Loucy (cell line): ENCODE measurements around the gene SIRPA.

ENCODE experiments used
- H2AFZ ChIP-seq: fragments of 200-600 bp; sonication (generic); 2 replicates; pipeline ENCODE4 v1.6.0; 2016; ENCODE audit warnings: antibody characterized with exemption, mild to moderate bottlenecking, low read length, moderate library complexity
- H3F3A ChIP-seq: fragments of 200-600 bp; 2 replicates; pipeline ENCODE4 v1.6.0; 2016; ENCODE audit warnings: antibody characterized with exemption, low read depth, mild to moderate bottlenecking
- H3K27me3 ChIP-seq: fragments of 200-600 bp; sonication (generic); 2 replicates; pipeline ENCODE4 v1.6.1; 2014; ENCODE audit warnings: low read length, mild to moderate bottlenecking; ENCODE audit not compliant: insufficient read depth, poor library complexity, severe bottlenecking
- H3K36me3 ChIP-seq: fragments of 200-600 bp; sonication (generic); 2 replicates; pipeline ENCODE4 v1.6.1; 2016; ENCODE audit warnings: low read length; ENCODE audit not compliant: insufficient read depth
- H3K4me1 ChIP-seq: fragments of 200-600 bp; sonication (generic); 2 replicates; pipeline ENCODE4 v1.5.1; 2014; ENCODE audit warnings: low read length, mild to moderate bottlenecking; ENCODE audit not compliant: insufficient read depth, poor library complexity, severe bottlenecking
- H3K4me2 ChIP-seq: fragments of 200-600 bp; sonication (generic); 2 replicates; pipeline ENCODE4 v1.6.0; 2014; ENCODE audit warnings: antibody characterized with exemption, low read length, low read depth, mild to moderate bottlenecking; ENCODE audit not compliant: poor library complexity, severe bottlenecking
- H3K4me3 ChIP-seq: fragments of 200-600 bp; sonication (generic); 2 replicates; pipeline ENCODE4 v1.5.1; 2014; ENCODE audit warnings: low read length, mild to moderate bottlenecking, mixed read lengths; ENCODE audit not compliant: poor library complexity, severe bottlenecking
- H3K79me2 ChIP-seq: fragments of 200-600 bp; sonication (generic); 2 replicates; pipeline ENCODE4 v1.6.1; 2014; ENCODE audit warnings: low read length; ENCODE audit not compliant: insufficient read depth
- H3K9ac ChIP-seq: fragments of 200-600 bp; sonication (generic); 2 replicates; pipeline ENCODE4 v1.6.0; 2014; ENCODE audit warnings: mild to moderate bottlenecking, low read depth, low read length, moderate library complexity; ENCODE audit not compliant: poor library complexity, severe bottlenecking
- H3K9me2 ChIP-seq: fragments of 200-600 bp; sonication (generic); replicated peaks from 2 replicates; pipeline ENCODE4 v1.6.1; 2016; ENCODE audit warnings: low read depth, low read length, mixed read lengths
- H3K9me3 ChIP-seq: fragments of 200-600 bp; sonication (generic); 2 replicates; pipeline ENCODE4 v1.6.1; 2014; ENCODE audit warnings: mild to moderate bottlenecking, antibody characterized with exemption, low read length, low read depth; ENCODE audit not compliant: insufficient read depth
- H4K20me1 ChIP-seq: fragments of 200-600 bp; sonication (generic); 2 replicates; pipeline ENCODE4 v1.6.0; 2014; ENCODE audit warnings: antibody characterized with exemption, low read length, mild to moderate bottlenecking; ENCODE audit not compliant: insufficient read depth, poor library complexity, severe bottlenecking
- EZH2phosphoT487 ChIP-seq: fragments of 200-600 bp; IDR thresholded peaks from 2 replicates; pipeline ENCODE4 v1.6.1; 2018; ENCODE audit warnings: antibody characterized with exemption, mild to moderate bottlenecking, moderate library complexity, borderline replicate concordance
- TF ChIP-seq, protein P1 (sequence below): fragments of 200-600 bp; sonication (generic); conservative IDR thresholded peaks from 2 replicates; pipeline ENCODE4 v1.5.1; 2014; ENCODE audit warnings: mild to moderate bottlenecking, antibody characterized with exemption, low read length

The SIRPA gene

GRCh38 chr20:1938464-1939269 lies 43.5 kb downstream of the SIRPA start:
- no peaks in the 10 kb centered on the region for H3K36me3 ChIP-seq
- H3K9me2 ChIP-seq = no peaks in the 10 kb centered on the region
- H3K9ac ChIP-seq = no peak overlapping the region
- TF ChIP-seq, protein P1, sequence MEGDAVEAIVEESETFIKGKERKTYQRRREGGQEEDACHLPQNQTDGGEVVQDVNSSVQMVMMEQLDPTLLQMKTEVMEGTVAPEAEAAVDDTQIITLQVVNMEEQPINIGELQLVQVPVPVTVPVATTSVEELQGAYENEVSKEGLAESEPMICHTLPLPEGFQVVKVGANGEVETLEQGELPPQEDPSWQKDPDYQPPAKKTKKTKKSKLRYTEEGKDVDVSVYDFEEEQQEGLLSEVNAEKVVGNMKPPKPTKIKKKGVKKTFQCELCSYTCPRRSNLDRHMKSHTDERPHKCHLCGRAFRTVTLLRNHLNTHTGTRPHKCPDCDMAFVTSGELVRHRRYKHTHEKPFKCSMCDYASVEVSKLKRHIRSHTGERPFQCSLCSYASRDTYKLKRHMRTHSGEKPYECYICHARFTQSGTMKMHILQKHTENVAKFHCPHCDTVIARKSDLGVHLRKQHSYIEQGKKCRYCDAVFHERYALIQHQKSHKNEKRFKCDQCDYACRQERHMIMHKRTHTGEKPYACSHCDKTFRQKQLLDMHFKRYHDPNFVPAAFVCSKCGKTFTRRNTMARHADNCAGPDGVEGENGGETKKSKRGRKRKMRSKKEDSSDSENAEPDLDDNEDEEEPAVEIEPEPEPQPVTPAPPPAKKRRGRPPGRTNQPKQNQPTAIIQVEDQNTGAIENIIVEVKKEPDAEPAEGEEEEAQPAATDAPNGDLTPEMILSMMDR = no peak
- no peak for TF ChIP-seq EZH2phosphoT487
- no peaks in the 10 kb centered on the region for H3F3A ChIP-seq
- H4K20me1 ChIP-seq = no peaks in the 10 kb centered on the region
- no peak overlapping the region for H3K4me3 ChIP-seq
- H3K79me2 ChIP-seq = no peaks in the 10 kb centered on the region
- no peaks in the 10 kb centered on the region for H3K9me3 ChIP-seq
- no peaks in the 10 kb centered on the region for H3K4me1 ChIP-seq
- no peaks in the 10 kb centered on the region for H3K27me3 ChIP-seq
- no peak overlapping the region for H2AFZ ChIP-seq
- H3K4me2 ChIP-seq = no peak overlapping the region

GRCh38 chr20:1939270-1939595 lies 44.0 kb downstream of the SIRPA start:
- H3K36me3 ChIP-seq = no peaks in the 10 kb centered on the region
- H3K4me3 ChIP-seq = no peak overlapping the region
- TF ChIP-seq EZH2phosphoT487 = no peak
- TF ChIP-seq, protein P1 = no peak
- no peaks in the 10 kb centered on the region for H3K9me2 ChIP-seq
- H2AFZ ChIP-seq = no peak overlapping the region
- H3K27me3 ChIP-seq = no peaks in the 10 kb centered on the region
- H3K9me3 ChIP-seq = no peaks in the 10 kb centered on the region
- no peaks in the 10 kb centered on the region for H4K20me1 ChIP-seq
- no peak overlapping the region for H3K4me2 ChIP-seq
- H3K4me1 ChIP-seq = no peaks in the 10 kb centered on the region
- no peak overlapping the region for H3K9ac ChIP-seq
- no peaks in the 10 kb centered on the region for H3F3A ChIP-seq
- H3K79me2 ChIP-seq = no peaks in the 10 kb centered on the region

GRCh38 chr20:1940581-1940980 lies 45.4 kb downstream of the SIRPA start:
- no peaks in the 10 kb centered on the region for H3K27me3 ChIP-seq
- H3K4me3 ChIP-seq = no peak overlapping the region
- H3K36me3 ChIP-seq = no peaks in the 10 kb centered on the region
- no peaks in the 10 kb centered on the region for H3K9me2 ChIP-seq
- no peaks in the 10 kb centered on the region for H3F3A ChIP-seq
- no peaks in the 10 kb centered on the region for H3K4me1 ChIP-seq
- TF ChIP-seq EZH2phosphoT487 = no peak
- TF ChIP-seq, protein P1 = no peak
- no peaks in the 10 kb centered on the region for H3K79me2 ChIP-seq
- H3K9me3 ChIP-seq = no peaks in the 10 kb centered on the region
- H2AFZ ChIP-seq = no peak overlapping the region
- H3K4me2 ChIP-seq = no peak overlapping the region
- no peaks in the 10 kb centered on the region for H4K20me1 ChIP-seq
- H3K9ac ChIP-seq = no peak overlapping the region
